NCI-H1092 treated with DMSO at 0.1 percent for 48 hours (cell line): Measurements from ENCODE around the gene SORD.
"Not testable (repeated sequence)": the region's sequence is repeated elsewhere in the genome, so short reads cannot be mapped to it uniquely, and the experiment has no call there.

ENCODE experiments used
- DNase-seq: peaks from one replicate; lab custom pipeline; 2025; lab: John Stamatoyannopoulos, UW

SORD gene

DNA sequence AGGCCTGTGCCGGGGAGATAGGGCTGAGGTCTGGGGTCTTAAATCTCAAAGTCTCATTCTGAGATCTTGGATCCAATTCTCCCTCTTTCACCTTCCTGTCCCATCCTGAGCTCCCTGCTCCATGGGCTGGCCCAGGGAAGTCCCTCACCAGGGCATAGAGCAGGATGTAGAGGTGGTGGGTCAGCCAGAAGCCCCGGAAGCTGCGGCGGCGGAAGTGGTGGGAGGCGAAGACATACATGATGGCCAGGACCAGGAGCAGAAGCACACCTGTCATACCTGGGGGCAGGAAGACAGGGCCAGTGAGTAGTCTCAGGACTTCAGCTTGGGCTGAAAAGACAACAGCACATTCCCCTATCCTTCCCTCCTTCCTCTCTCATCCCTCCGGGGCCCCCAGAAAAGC, 74.5 kb downstream of the SORD start:
- DNase-seq = no peak

DNA sequence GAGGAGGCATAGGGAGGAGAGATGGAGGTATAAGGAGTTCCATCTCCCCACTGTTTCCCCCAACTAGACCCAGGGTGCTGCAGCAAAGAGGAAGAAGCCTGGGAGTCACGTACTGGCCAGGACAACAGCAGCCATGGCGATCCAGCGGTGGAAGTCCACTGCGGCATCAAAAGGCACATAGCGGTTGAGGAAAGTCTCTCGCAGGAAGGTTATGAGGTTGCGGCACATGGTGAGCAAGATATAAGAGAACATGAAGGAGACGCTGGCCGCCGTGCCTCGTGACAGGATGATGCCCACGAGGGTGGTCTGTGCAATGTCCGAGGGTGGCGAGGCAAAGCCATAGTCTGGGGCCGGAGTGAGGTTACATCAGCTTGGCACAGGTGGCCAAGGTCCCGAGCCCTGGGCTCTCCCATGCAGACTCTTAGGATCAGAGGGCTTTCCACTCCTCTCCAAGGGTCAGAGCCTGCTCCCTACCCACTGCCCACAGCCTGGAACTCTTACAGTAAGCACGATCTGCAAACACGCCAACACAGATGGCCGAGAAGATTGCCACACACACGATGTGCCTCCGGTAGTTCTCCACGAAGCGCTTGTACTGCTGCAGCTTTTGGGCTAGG, 76.7 kb downstream of the SORD start:
- DNase-seq = no peak

DNA sequence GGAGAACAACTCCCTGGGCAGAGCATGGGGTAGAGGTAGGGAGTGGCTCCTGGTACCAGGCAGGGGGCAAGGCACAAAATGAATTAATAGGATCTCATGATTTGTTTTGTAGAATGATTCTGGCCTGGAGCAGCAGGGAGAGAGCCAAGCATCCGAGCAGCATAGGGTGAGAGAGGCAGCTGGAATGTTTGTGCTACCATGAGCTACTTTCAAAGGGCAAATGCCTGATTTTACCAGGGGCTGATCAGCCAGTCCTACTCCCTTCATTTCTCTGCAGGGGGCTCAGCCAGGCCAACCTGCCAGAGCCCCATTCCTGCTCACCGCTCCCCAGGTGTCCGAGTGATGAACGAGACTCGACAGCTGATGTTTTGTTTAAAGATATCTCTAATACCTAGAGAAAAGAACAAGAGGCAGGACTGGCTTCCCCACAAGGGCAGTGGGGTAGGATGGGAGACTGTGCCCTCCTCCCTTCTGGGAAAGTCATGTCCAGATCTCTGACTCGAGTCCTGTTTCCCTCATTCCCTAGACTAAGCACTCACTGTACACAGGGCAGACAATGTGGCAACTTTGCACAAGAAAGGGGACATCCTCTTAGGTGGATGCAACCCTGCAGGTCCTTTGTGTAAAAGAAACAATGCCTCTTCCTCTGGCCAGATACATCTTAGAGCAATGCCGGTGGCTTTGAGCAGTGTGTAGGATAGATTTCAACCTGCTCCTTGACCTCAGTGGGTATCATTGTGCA, 78.1 kb downstream of the SORD start:
- DNase-seq = no peak

DNA sequence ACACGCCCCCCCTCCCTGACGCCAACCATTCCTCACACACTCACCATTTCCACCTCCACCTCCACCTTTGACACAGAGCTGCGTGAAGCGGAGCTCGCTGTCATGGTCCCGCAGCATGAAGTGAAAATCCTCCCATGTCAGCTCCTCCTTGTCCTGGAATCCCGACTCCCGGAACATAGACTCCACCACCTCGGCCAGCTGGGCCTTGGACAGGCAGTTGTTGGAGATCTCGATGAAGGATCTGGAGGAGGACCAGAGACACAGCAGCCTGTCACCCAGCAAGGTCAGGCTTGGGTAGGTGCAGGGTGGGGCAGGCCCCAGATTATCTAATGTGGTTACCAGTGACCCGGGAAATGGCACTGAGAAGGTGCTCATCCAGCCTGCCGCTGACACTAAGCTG, 78.8 kb downstream of the SORD start:
- no peak for DNase-seq

DNA sequence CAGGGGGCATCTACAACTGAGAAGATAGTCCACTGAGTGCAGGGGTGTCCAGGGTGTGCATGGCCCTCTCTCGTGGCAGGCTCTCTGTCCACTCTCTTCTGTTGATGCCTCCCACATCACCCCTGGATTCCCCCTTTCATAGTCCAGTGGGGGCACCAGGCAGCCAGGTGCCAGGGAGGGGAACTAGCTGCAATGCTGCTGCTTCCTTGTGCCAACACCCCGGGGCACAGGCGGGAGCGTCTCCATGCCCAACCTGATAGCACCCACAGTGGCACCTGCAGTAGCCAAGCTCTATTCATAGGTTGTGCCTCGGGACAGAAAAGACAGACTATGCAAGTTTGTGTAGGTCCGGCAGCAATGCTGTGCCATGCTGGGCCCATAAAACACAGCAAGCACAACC, 79.2 kb downstream of the SORD start:
- no peak for DNase-seq

DNA sequence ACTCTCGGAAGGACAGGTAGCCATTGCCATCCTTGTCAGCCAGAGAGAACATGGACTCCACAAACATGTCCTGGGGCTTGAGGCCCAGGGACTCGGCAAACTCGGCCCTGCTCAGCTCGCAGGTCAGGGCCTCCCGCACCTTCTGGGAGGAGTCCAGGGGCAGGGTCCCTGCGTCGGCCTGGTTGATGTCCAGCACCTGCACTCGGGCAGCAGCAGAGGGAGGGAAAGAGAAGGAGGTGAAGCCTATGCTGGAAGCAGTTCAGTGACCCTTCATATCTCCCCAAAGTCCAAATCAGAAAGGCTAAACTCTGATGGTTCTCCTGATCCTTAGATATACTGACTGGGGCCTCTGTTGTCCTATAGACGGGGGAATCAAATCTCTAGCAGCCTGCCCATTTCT, 81.2 kb downstream of the SORD start:
- DNase-seq = not testable (repeated sequence)

DNA sequence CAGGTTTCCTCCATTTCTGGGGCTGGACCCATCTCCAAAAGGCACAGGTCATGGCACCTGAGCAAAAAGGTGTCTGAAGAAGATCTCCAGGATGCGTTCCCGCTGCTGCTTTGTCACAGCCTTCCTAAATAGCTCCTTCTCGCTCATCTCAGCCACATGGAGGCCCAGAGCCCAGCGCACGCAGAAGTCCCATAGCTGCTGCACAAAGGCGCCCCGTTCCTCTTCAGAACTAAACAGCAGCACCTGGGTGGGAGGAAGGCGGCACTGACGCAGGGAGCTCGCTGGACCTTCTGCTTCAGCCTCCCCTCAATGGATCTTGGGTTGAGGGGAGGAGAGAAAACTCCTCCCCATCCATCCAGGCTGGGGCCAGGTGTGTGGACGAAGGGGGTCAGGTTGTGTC, 82.6 kb downstream of the SORD start:
- DNase-seq = no peak

DNA sequence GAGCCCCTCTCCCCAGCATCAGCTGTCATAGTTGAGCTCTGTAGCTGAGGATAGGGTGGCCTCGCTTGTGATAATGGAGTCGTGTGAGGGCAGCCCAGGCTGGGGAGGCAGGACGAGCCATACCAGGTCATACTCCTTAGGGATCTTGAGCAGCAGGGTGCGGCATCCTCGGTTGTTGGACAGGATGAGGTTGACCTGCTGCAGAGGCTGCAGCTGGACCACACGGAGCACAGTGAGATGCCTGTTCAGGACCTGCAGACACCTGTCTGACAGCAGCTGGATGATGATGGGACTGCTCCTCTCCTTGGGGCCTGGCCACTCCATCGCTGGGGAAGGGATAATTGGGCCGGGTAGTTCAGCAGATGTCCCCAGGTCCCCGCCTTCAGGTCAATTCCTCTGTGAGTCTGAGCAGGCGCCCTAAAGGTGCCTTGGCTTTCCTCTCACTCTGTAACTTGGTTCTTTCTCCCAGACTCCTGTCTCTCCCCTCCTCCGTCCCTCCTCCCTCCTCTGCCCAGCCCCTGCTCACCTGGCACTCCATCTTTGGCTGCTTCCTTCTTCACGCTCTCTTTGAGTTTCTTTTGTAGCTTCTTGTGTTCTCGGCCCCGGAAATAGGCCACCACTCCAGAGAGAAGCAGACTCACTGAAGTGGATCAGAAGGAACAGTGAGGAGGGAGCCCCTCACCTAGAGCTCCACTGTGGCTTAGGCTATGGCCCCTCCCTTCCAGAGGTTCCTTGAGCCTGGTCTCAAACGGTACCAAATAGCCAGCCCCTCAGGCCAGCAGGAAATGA, 83.2 kb downstream of the SORD start:
- no peak for DNase-seq

DNA sequence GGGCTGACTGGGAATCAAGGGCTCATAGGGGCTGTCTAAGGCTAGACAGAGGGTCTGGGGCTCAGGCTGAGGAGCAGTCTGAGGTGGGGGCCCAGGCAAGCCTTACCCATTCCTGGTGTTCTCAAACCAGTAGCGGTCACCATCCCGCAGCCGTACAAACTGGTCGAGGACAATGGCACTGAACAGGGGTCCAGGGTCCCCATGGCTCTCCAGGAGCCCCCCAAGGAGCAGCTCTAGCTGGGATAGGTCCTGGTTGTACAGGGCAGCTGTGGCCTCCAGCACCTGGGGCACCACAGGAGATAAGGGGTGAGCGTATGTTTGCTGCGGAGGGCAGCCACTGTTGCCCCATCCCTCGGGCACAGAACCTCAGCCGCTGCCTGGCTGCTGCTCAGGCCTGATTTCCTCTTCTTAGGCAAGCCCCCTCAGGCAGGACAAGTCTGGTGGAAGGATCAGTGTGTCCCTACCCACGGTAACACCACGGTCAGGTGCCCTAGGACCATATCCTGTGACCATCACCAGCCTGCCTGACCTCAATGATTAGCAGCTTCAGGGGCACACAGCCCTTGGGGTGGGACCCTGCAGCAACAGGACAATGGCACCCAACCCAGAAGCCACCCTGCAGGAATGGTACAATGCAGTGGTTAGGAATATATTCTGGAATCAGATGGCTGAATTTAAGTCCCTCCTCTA, 85.1 kb downstream of the SORD start:
- DNase-seq = no peak

DNA sequence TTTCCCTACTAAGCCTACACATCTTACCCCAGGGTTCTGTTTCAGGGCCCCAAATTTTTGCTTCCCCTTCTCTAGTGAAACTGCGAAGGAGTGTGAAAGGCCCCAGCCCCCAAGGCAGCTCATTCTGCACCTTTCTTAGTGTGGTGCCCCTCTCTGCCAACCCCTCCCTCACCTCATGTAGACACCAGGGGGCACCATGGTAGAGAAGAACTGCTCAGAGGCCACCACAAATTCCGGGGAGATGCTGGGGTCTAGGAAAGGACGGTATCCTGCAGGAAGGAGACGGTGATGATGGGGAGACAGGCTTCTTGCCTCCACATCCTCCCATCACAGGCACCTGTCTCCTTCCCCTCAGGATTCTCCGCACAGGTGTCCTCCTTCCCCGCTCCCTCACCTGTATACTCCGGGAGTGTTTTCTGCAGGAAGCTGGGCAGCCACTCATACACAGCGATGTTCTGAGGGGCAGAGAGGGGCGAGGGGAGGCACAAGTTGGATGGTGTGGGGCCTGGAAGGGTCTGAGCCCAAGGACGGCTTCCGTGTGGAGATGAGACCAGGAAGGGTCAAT, 87.3 kb downstream of the SORD start:
- no peak for DNase-seq

DNA sequence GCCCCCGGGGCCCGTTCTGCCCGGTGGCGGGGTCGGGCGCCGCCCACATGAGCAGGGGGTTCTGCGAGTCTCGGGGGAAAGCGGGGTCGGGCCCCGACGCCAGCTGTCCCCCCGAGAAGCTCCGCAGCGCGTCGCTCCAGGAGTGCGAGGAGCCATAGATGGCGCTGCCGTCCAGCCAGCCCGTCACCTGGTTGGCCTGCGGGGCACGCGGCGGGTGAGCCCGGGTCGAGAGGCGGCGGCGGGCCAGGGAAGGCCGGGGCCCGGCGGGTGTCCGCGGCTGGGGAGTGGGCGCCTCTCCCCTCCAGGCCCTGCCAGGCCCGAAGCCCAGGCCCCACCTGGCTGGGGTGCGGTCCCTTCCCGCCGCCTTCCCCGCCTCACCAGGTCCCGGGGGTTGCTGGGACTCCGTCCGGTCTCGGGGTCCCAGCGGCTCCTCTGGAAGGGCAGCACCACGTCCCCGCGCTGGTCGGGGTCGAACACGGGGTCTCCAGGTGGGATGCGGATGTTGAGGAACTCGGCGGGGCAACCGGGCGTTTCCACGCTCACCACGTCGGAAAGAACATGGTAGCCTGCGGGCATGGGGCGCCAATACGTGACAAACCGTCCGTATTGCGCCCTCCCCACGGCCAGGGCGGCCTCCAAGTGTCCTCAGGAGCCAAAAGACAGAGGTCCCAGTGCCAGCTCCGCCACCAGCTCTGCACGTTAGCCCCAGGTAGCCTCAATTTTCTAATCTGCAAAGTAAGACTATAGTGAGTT, 88.6 kb downstream of the SORD start:
- no peak for DNase-seq

DNA sequence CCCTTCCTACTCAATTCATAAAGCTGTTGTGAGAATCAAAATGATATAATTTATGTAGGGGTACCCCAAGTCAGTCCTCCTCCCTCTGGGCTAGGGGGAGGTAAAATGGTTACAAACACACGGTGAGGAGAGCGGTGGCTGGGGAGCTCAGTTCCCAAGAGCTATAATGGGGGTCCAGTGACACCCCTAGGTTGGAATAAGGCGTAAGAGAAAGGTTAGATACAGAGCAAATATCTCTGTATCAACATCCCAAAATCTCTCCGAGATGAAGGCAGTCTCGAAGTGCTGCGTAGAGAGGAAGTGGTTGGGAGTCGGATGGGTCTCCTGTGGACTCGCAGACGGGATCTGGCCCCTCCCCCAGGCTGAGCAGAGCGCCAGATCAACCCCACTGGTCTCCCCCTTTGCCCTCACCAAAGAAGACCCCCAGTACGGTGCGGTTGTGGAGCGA, 89.2 kb downstream of the SORD start:
- no peak for DNase-seq

DNA sequence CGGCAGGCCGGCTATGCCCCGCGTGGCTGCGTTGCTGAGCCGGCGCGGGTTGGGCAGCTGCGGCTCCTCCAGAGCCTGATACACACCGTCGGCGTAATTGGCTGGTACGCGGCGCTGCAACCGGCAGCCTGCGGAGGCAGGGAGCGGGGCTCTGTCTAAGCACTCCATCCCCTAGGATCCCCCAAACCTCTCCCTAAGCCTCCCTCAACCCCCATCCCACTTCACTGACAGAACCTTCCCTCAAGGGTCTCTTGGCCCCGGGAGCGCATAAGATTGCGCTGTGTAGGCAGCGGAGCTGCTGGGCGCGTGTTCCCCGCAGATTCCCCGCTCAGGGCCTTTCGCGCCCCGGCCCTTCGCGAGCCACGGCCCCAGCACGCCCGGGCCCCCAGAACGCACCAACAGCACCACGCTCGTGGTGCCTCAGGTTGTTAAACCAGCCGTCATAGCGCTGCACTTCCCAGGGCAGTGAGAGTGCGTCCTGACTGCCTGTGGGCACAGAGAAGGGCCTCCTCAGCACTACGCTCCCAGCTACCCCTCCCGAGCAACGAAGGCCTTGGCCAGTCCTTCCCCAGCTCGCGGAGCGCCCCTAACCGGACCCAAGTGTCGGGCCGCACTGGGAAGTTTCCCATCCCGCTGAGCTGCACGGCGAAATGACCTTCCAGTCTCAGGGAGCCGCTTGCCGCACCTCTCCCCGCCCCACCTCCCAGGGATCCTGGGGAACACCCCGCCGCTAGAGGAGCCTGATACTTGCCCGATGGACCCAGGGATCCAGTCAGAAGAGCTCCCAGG, 89.8 kb downstream of the SORD start:
- no peak for DNase-seq

DNA sequence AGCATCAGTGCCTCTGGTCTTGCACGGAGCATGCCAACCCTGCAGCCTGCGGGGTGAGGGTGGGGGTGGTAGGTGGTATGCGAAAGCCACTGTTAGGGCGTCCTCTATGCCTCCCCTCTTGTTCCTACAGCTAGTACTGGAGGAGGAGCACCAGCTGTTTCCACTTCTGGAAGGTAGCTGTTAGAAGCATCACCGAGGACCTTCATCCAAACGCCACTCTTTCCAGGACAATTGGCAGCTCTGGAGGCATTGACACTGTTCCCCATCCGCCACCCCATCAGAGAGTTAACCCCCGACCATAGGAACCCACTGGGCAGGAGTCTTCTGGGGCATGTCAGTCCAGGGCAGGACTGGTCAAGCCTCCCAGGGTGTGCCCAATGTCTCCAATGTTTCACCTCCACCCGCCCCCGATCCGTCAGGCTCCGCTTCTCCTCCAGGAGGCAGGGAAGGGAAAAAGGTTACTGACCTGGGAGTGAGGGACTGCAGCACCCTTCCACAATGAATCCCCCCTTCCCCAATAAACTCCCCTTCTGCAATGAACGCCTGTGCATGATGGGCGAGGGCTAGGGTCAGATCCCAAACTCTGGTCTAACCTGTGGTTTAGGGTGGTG, 90.5 kb downstream of the SORD start:
- no peak for DNase-seq

DNA sequence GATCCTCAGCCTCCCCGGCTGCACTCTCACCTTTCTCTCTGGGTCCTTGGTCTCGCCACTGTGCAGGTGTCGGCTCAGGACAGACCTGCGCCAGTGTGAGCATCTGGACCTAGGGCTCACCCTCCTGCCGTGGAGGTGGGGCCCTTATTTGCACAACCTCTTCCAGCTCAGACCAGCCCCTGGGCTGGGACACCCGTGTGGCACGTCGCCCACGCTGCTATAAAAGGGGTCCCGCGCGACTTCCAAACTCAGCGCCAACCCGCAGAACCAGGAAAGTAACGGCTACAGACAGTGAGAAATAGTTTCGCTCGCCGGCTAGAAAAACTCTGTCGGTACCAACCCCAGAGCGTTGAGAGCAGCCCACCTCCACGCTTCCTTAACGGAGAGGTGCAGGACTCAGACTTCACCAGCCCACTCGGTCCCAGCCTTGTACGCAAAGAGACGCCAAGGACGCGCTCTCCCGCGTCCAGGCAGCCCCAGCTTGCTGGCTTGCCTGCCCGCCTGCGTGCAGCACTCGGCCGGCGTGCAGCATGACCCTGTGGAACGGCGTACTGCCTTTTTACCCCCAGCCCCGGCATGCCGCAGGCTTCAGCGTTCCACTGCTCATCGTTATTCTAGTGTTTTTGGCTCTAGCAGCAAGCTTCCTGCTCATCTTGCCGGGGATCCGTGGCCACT, 91.2 kb downstream of the SORD start, which contains the start of the genes DUOX2 and DUOXA2:
Gene DUOX2 (minus strand): TSS at position 97 of the 675 bp plus-strand sequence. CDS start 761 bp downstream, outside the sequence.
Gene DUOXA2 (plus strand): TSS at position 251 of the 675 bp plus-strand sequence. CDS start 280 bp downstream, at position 531.
- no peak for DNase-seq

DNA sequence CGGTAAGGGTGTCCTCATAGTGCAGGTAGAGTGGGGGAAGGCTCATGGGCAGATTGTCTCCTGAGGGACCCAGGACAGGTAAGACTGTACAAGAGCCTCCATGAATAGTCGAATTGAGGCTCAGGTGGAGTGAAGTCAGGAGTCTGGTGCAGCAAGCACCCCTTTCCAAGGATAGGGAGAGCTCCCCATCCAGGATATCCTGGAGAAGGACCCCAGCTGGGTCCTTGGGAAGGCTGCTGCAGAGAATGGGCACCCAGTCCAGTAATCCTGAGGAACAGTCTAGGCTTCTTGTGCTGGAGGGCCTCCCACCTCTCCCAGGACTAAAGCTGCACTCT, 91.7 kb downstream of the SORD start:
- no peak for DNase-seq

DNA sequence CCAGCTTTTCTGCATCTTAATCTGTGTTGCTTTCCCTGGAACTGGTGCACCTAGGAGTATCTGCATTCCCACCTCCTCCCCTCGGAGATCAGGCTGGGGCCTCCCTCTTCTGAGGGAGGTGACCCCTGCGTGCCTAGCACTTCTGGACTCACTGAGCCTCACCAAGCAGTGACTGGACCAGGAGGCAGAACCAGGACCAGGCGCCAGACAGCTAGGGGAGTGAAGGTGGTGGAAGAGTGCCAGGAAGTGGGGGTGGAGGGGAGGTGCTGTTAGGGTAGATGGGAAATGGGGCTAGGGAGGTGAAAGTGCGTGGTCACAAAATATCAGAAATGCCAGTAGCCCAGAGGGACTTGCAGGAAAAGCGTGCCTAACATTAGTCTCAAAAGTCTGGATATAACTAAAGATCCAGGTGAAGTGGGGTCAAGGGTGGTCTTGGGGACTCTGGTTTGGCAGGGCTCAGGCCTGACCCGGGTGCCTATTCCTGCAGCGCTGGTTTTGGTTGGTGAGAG, 92.4 kb downstream of the SORD start:
- DNase-seq = no peak

DNA sequence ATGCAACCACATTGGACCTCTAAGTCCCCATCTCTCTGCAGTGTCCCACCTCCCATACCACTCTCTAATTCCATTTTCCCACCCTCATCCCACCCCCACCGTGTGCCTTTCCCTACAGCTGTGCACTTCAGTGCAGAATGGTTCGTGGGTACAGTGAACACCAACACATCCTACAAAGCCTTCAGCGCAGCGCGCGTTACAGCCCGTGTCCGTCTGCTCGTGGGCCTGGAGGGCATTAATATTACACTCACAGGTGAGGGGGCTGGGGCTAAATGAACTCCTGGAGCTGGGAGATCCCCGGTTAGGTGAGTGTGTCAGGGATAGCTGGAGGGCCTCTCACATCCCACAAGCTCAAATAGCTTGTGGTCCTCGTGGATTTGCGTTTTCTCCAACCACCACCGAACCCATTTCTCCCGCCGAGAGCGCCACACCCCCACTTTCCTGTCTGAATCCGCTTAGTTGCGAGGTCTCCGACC, 93.0 kb downstream of the SORD start:
- DNase-seq = no peak
